ENCODE measurements around the gene NPW. TPM values are rescaled to one million over a fixed set of nuclear protein-coding genes. Genes with fewer than 3 reads are reported as not detected.

Gene NPW
- total and polyA plus RNA-seq, 2 donors (not counting 3 experiments of a cell fraction or from before 2014, with no cell fraction given) = 0.84 to 3.3 TPM

GRCh38 chr16:2042986-2043666 lies 23.5 kb downstream of the NPW start:
- ChIA-PET CTCF (interaction anchor here (3.2 kb wide), 1 partner anchor 10 kb away, joined by 20 read pairs; no protein-coding TSS in a partner anchor), POLR2A (interaction anchor here (1.4 to 2.4 kb wide), 2 partner anchors 48 to 112 kb away, joined by 3 to 8 read pairs; partner anchors contain the start of gene TRAF7)
- TF ChIP-seq FOS (IDR thresholded peaks at IDR 0.05; ENCODE audit: borderline replicate concordance, insufficient read depth, low read length) = no peak
- TF ChIP-seq MAX (IDR thresholded peaks at IDR 0.05; ENCODE audit: insufficient read depth, insufficient read length) = no peak
- no peak for TF ChIP-seq GATA2 (IDR thresholded peaks at IDR 0.05; ENCODE audit: insufficient read depth, insufficient read length, low read depth, low read length)
- TF ChIP-seq JUN (IDR thresholded peaks at IDR 0.05; ENCODE audit: borderline replicate concordance, insufficient read depth, insufficient read length, low read depth) = no peak
- TF ChIP-seq EZH2 (IDR thresholded peaks at IDR 0.05; ENCODE audit: borderline replicate concordance, low read depth, low read length, severe bottlenecking) = no peak
- no peak for TF ChIP-seq CTCF (IDR thresholded peaks at IDR 0.05; ENCODE audit: extremely low read depth in 1 of 2, insufficient read depth in 1 of 2, low read depth in 1 of 2, low read length in 2 of 2)
- no peak for TF ChIP-seq MYC (IDR thresholded peaks at IDR 0.05; ENCODE audit: low read depth, low read length)
- no peak for TF ChIP-seq POLR2A (IDR thresholded peaks at IDR 0.05; ENCODE audit: low read depth, low read length)
- no peak for TF ChIP-seq POLR2AphosphoS5 (IDR thresholded peaks at IDR 0.05; ENCODE audit: insufficient read depth, low read depth, low read length)
- no peak overlapping the region for H3K4me2 ChIP-seq (ENCODE audit: insufficient read depth, low read length)
- H3K27ac ChIP-seq (ENCODE audit: insufficient read depth, low read depth, low read length) = no peak overlapping the region
- BruUV-seq (replicated peaks) = no TSS peak
- peaks cover 27% of the 10 kb centered on the region for H3K4me1 ChIP-seq (ENCODE audit: control insufficient read depth, extremely low read depth, insufficient read depth, low read length)
- no peaks in the 10 kb centered on the region for H3K27me3 ChIP-seq (ENCODE audit: control insufficient read depth in 2 of 2, insufficient read depth in 2 of 2, low read length in 2 of 2)
- dilution Hi-C loops (cut with MboI; ENCODE audit: extremely low pct_ligation_motif_present, low sequenced_read_pairs) = loop anchor here (25.0 kb wide), 1 partner anchor 119 kb away; the partner anchor contains the start of gene TRAF7
- H3K79me2 ChIP-seq (ENCODE audit: control insufficient read depth, insufficient read depth, low read length) = peaks cover 2% of the 10 kb centered on the region
- H3K36me3 ChIP-seq (ENCODE audit: control insufficient read depth in 2 of 2, extremely low read depth in 1 of 2, insufficient read depth in 2 of 2, low read length in 2 of 2) = peaks cover 0 to under 1% of the 10 kb centered on the region in 2 experiments
- no peaks in the 10 kb centered on the region for H4K20me1 ChIP-seq (replicated peaks; ENCODE audit: control insufficient read depth, extremely low read depth, insufficient read depth, low read length)
- no peaks in the 10 kb centered on the region for H3K9me3 ChIP-seq (replicated peaks; ENCODE audit: control insufficient read depth, insufficient read depth, low read length)
- no peaks in the 10 kb centered on the region for H3K9me1 ChIP-seq (replicated peaks; ENCODE audit: control insufficient read depth, extremely low read depth, insufficient read depth, low read length)
- FAIRE-seq = no peak
- no peak for DNase-seq (ENCODE audit: low read depth, low spot score)
- no peak overlapping the region for H3K4me3 ChIP-seq (replicated peaks in 1 of 3; ENCODE audit: insufficient read depth in 1 of 3, low read depth in 1 of 3, low read length in 3 of 3)
- no peak overlapping the region for H3K9ac ChIP-seq (replicated peaks; ENCODE audit: extremely low read depth, insufficient read depth, low read length)
- H2AFZ ChIP-seq (ENCODE audit: low read depth, low read length) = no peak overlapping the region
- intact Hi-C loops (cut with micrococcal nuclease) = no loop called here
